Measurements from ENCODE around the gene DNAH10.
A peak's percentile ranks its signal among the peaks of the same experiment; 100 is the strongest.

The DNAH10 gene

DNA sequence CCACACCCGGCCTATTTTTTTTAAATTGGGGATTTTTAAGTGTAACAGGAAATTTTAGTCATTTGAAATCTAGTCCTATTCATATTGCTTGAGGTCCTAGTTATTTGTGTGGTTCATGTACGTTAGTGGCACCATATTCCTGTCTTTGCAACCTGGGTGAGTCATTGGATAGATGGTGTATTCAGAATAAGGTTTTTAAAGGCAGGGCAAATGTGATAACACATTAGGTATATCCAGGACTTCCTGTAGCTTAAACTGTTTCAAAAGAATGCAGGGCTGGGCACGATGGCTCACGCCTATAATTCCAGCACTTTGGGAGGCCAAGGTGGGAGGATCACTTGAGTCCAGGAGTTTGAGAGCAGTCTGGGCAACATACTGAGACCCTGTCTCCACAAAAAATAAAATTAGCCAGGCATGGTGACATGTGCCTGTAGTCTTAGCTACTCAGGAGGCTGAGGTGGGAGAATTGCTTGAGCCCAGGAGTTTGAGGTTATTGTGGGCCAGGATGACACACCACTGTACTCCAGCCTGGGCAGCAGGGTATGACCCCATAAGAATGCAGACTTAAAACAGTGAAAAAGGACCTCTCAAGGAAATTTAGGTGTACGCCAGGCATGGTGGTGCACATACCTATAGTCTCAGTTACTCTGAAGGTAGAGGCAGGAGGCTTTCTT lies 41.8 kb upstream of the DNAH10 start:
- peaks cover 56 to 79% (median 70%) of the 10 kb centered on the region in 11 experiments for H3K36me3 ChIP-seq
- no peak overlapping the region for H3K9ac ChIP-seq
- H3K4me2 ChIP-seq, result no peak overlapping the region
- H3K27ac ChIP-seq, result no peak overlapping the region
- H3K4me1 ChIP-seq, result peaks cover 8 to 17% (median 15%) of the 10 kb centered on the region in 10 experiments
- no peak for TF ChIP-seq Cebpa-rat (IDR thresholded peaks at IDR 0.05)
- no peaks in the 10 kb centered on the region for H3K9me3 ChIP-seq (replicated peaks in 1 of 11)
- H3K4me3 ChIP-seq, result no peak overlapping the region
- H3K27me3 ChIP-seq, result no peaks in the 10 kb centered on the region
- peaks cover 0 to 37% (median 5%) of the 10 kb centered on the region in 11 experiments; a peak in 9 of 22 replicates for H4K20me1 ChIP-seq

GRCh38 chr12:123721245-123721644 lies 40.9 kb upstream of the DNAH10 start:
- no peaks in the 10 kb centered on the region for H3K27me3 ChIP-seq
- no peak overlapping the region for H3K4me2 ChIP-seq
- no peak overlapping the region for H3K4me3 ChIP-seq
- peaks cover 66 to 88% (median 79%) of the 10 kb centered on the region in 11 experiments for H3K36me3 ChIP-seq
- H3K9ac ChIP-seq, result no peak overlapping the region
- H3K4me1 ChIP-seq, result peaks cover 7 to 16% (median 15%) of the 10 kb centered on the region in 10 experiments
- no peak overlapping the region for H3K27ac ChIP-seq
- TF ChIP-seq Cebpa-rat (IDR thresholded peaks at IDR 0.05), result no peak
- H3K9me3 ChIP-seq (replicated peaks in 1 of 11), result no peaks in the 10 kb centered on the region
- peaks cover 0 to 32% (median 5%) of the 10 kb centered on the region in 11 experiments; a peak in 9 of 22 replicates for H4K20me1 ChIP-seq

- peaks cover 84 to 99% (median 91%) of the 10 kb centered on the region in 11 experiments for H3K36me3 ChIP-seq
- H4K20me1 ChIP-seq, result peaks cover 0 to 15% (median 3%) of the 10 kb centered on the region in 11 experiments; a peak in 9 of 22 replicates
- no peaks in the 10 kb centered on the region for H3K9me3 ChIP-seq (replicated peaks in 1 of 11)
- H3K4me3 ChIP-seq, result no peak overlapping the region
- H3K27ac ChIP-seq, result peak overlapping the region in 2 of 11 experiments; percentile 29 to 31; a peak in 2 of 22 replicates
- H3K4me2 ChIP-seq, result peak overlapping the region in 6 of 11 experiments; percentile 26 to 63 (median 51); a peak in 4 of 22 replicates
- peaks cover 7 to 16% (median 15%) of the 10 kb centered on the region in 10 experiments for H3K4me1 ChIP-seq
- no peak for TF ChIP-seq Cebpa-rat (IDR thresholded peaks at IDR 0.05)
- H3K9ac ChIP-seq, result no peak overlapping the region
- H3K27me3 ChIP-seq, result no peaks in the 10 kb centered on the region
Measured at GRCh38 chr12:123723011-123723410, 39.1 kb upstream of the DNAH10 start.

DNA sequence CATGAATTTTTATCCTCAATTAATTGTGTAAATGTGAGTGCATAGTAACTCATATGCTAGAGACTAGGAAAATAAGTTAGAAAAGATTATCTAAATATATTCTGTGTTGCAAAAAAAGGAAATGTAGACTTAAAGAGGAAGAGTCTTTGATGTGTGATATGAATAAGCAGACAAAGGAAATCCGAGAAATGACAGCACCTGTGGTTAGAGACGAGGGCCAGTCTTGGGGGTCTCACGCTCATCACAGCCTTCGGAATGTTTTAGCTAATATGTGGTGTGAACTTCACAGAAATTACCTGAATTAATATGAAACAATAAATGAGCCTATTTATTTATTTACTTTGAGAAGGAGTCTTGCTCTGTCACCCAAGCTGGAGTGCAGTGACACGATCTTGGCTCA lies 38.3 kb upstream of the DNAH10 start:
- no peak for TF ChIP-seq Cebpa-rat (IDR thresholded peaks at IDR 0.05)
- Histone ChIP-seq H3K4me2 (peak overlapping the region; percentile 26 to 63 (median 42); a peak in 20 of 22 replicates), H3K36me3 (peaks cover 86 to 100% (median 93%) of the 10 kb centered on the region in 11 experiments), H4K20me1 (peaks cover 0 to 14% (median 3%) of the 10 kb centered on the region in 11 experiments; a peak in 9 of 22 replicates), H3K9me3 (replicated peaks in 1 of 11) (no peaks in the 10 kb centered on the region), H3K9ac (no peak overlapping the region), H3K27ac (peak overlapping the region in 1 of 11 experiments; percentile 3; a peak in 1 of 22 replicates), H3K4me3 (no peak overlapping the region), H3K4me1 (peaks cover 7 to 16% (median 15%) of the 10 kb centered on the region in 10 experiments), H3K27me3 (no peaks in the 10 kb centered on the region)

DNA sequence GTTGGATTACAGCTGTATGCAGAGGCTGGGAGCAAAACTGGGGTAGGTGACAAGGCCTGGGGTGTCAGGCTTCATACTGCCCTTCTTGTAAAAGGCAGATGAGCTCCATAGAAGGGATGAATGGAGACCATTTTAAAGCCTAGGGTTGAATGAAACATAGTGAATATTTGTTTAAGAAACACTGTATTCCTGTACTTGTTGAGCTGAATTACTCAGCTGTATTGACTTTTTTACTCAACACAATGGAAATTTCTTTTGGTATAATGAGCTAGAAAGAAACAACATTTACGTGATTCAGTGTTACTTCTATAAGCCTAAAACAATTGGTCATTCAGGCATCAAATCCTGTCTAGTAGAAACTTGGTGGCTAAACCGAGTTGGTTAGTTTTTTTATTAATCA lies 35.9 kb upstream of the DNAH10 start:
- no peak for TF ChIP-seq Cebpa-rat (IDR thresholded peaks at IDR 0.05)
- no peak overlapping the region for H3K9ac ChIP-seq
- no peak overlapping the region for H3K27ac ChIP-seq
- H4K20me1 ChIP-seq, result peaks cover 0 to 12% (median 3%) of the 10 kb centered on the region in 11 experiments; a peak in 8 of 22 replicates
- peaks cover 81 to 100% (median 93%) of the 10 kb centered on the region in 11 experiments for H3K36me3 ChIP-seq
- no peaks in the 10 kb centered on the region for H3K9me3 ChIP-seq (replicated peaks in 1 of 11)
- no peak overlapping the region for H3K4me3 ChIP-seq
- peaks cover 7 to 16% (median 15%) of the 10 kb centered on the region in 10 experiments for H3K4me1 ChIP-seq
- no peaks in the 10 kb centered on the region for H3K27me3 ChIP-seq
- no peak overlapping the region for H3K4me2 ChIP-seq

DNA sequence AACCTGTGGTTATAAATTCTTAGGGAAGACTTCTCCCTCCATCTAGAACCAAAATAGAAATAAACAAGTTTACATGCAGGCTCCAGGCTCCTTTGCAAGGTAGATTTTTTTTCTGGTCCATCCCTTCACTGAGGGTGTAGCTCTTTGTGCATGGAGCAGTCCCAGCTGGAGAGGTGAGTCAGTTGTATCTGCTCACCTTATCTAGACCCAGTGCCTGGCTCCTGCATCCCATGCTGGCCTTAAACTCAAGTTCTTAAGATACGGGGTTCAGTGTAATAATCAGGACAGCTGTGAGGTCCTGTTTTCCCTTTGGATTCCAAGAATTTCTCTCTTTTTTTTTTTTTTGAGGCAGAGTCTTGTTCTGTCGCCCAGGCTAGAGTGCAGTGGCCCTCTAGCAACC lies 35.1 kb upstream of the DNAH10 start:
- Histone ChIP-seq H3K9me3 (replicated peaks in 1 of 11) (no peaks in the 10 kb centered on the region), H3K4me1 (peaks cover 7 to 16% (median 15%) of the 10 kb centered on the region in 10 experiments), H3K9ac (no peak overlapping the region), H3K4me3 (no peak overlapping the region), H3K4me2 (no peak overlapping the region), H3K27me3 (no peaks in the 10 kb centered on the region), H3K27ac (no peak overlapping the region), H4K20me1 (peaks cover 0 to 15% (median 0%) of the 10 kb centered on the region in 11 experiments; a peak in 4 of 22 replicates), H3K36me3 (peaks cover 80 to 100% (median 93%) of the 10 kb centered on the region in 11 experiments)
- TF ChIP-seq Cebpa-rat (IDR thresholded peaks at IDR 0.05), result no peak

DNA sequence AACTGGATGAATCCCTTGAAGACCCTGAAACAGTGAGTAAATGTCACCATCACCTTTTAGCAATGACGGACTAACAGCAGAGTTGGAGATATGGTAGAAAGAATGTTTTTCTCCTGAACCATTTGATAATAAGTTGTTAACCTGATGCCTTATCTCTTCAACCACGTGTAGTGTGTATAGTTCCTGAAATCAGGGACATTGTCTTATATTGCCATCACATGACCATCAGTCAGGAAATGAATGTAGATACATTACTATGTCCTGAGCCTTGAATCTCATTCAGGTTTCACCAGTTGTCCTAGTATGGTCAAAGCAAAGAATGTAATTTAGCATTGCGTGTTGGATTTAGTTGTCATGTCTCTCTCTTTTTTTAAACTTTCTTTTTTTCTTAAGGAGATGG lies 34.2 kb upstream of the DNAH10 start:
- H3K4me1 ChIP-seq, result peaks cover 7 to 13% (median 12%) of the 10 kb centered on the region in 10 experiments
- H3K4me2 ChIP-seq, result no peak overlapping the region
- H3K27ac ChIP-seq, result no peak overlapping the region
- no peak overlapping the region for H3K9ac ChIP-seq
- peaks cover 0 to 11% (median 0%) of the 10 kb centered on the region in 11 experiments; a peak in 4 of 22 replicates for H4K20me1 ChIP-seq
- H3K27me3 ChIP-seq, result no peaks in the 10 kb centered on the region
- no peaks in the 10 kb centered on the region for H3K9me3 ChIP-seq (replicated peaks in 1 of 11)
- no peak overlapping the region for H3K4me3 ChIP-seq
- TF ChIP-seq Cebpa-rat (IDR thresholded peaks at IDR 0.05), result no peak
- peaks cover 77 to 99% (median 92%) of the 10 kb centered on the region in 11 experiments for H3K36me3 ChIP-seq

DNA sequence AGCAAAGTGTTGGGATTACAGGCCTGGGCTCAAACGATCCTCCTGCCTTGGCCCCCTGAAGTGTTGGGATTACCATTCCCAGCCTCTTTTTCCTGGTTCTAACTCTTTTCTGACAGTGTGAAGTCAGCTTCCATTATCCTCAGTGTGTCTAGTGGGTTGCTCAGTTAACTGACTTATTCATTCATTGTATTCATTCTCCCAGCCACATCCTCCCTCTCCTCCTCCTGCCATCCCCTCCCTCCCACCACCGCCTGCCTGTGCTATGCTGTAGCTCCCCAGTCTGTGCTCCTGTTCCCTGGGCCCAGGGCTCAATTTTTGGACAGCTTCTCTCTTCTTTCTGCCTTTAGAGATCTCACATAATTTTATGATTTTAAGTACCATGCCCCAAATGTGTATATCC lies 30.5 kb upstream of the DNAH10 start:
- Histone ChIP-seq H3K27me3 (no peaks in the 10 kb centered on the region), H3K4me1 (peaks cover 0 to 2% (median 0%) of the 10 kb centered on the region in 10 experiments; a peak in 6 of 20 replicates), H3K9ac (no peak overlapping the region), H4K20me1 (peaks cover 0 to 11% (median 0%) of the 10 kb centered on the region in 11 experiments; a peak in 2 of 22 replicates), H3K9me3 (replicated peaks in 1 of 11) (no peaks in the 10 kb centered on the region), H3K36me3 (peaks cover 85 to 99% (median 96%) of the 10 kb centered on the region in 11 experiments), H3K4me2 (no peak overlapping the region), H3K4me3 (no peak overlapping the region), H3K27ac (no peak overlapping the region)
- TF ChIP-seq Cebpa-rat (IDR thresholded peaks at IDR 0.05), result no peak

DNA sequence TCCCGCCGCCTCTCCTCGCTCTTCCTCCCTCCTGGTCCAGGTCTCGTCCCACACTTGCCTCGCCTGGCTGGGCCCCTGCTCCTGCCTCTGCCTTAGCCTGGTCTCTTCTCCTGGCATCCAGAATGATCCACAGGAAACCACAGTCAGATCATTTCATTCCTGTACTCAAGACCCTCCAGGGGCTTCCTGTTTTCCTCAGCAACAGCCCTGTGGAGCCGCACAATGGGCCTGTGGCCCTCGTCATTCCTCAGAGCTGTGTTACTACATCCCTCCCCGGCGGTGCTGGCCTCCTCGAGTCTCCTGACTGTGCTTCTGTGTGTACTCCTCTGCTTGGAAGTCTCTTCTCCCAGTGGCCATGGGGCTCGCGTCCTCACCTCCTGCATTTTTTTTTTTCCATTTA lies 29.9 kb upstream of the DNAH10 start:
- Histone ChIP-seq H3K4me3 (no peak overlapping the region), H3K9me3 (replicated peaks in 1 of 11) (no peaks in the 10 kb centered on the region), H3K9ac (0 out of 22 replicates have a peak overlapping the region, but pooled peaks of 1 of the 11 experiments have one; percentile 29), H3K4me2 (no peak overlapping the region), H3K27me3 (no peaks in the 10 kb centered on the region), H3K4me1 (peaks cover 0 to 9% (median 0%) of the 10 kb centered on the region in 10 experiments; a peak in 8 of 20 replicates), H4K20me1 (peaks cover 0 to 11% (median 0%) of the 10 kb centered on the region in 11 experiments; a peak in 4 of 22 replicates), H3K27ac (no peak overlapping the region; a peak in 1 of 22 replicates), H3K36me3 (peaks cover 85 to 99% (median 96%) of the 10 kb centered on the region in 11 experiments)
- TF ChIP-seq Cebpa-rat (IDR thresholded peaks at IDR 0.05), result no peak

All from BLaER1 treated with 17β-estradiol and CSF1 and Interleukin-3, amounts not matched to agents 10 nM and 100 nM (cell line).